Duodenal mucosa (tissue), 2 donors: ENCODE data around the gene APLP1.

Experiments used
- H3K27ac ChIP-seq: one replicate; pipeline ENCODE4 v1.7.0; 2013; ENCODE audit warnings: low read depth, low read length
- H3K27me3 ChIP-seq, 2 donors: one replicate each; pipeline ENCODE4 v1.7.0; 2013; ENCODE audit warnings: low read length in 2 of 2, control low read depth in 1 of 2; ENCODE audit not compliant: insufficient read depth in 2 of 2, control insufficient read depth in 1 of 2
- H3K36me3 ChIP-seq, 2 donors: one replicate each; pipeline ENCODE4 v1.7.0; 2013; ENCODE audit warnings: low read length in 2 of 2, control low read depth in 1 of 2; ENCODE audit not compliant: insufficient read depth in 2 of 2, control insufficient read depth in 1 of 2
- H3K4me1 ChIP-seq, 2 donors: one replicate each; pipeline ENCODE4 v1.7.0; 2013; ENCODE audit warnings: low read length in 2 of 2, control low read depth in 1 of 2; ENCODE audit not compliant: insufficient read depth in 2 of 2, control insufficient read depth in 1 of 2
- H3K4me3 ChIP-seq, 2 donors: one replicate each; pipeline ENCODE4 v1.7.0; 2013; ENCODE audit warnings: low read length in 2 of 2, low read depth in 1 of 2
- H3K9ac ChIP-seq, 2 donors: one replicate each; pipeline ENCODE4 v1.7.0; 2013; ENCODE audit warnings: low read length in 2 of 2, low read depth in 1 of 2
- H3K9me3 ChIP-seq, 2 donors: one replicate each; pipeline ENCODE4 v1.7.0; 2013; ENCODE audit warnings: low read length in 2 of 2, control low read depth in 1 of 2; ENCODE audit not compliant: control insufficient read depth in 1 of 2

The APLP1 gene

DNA sequence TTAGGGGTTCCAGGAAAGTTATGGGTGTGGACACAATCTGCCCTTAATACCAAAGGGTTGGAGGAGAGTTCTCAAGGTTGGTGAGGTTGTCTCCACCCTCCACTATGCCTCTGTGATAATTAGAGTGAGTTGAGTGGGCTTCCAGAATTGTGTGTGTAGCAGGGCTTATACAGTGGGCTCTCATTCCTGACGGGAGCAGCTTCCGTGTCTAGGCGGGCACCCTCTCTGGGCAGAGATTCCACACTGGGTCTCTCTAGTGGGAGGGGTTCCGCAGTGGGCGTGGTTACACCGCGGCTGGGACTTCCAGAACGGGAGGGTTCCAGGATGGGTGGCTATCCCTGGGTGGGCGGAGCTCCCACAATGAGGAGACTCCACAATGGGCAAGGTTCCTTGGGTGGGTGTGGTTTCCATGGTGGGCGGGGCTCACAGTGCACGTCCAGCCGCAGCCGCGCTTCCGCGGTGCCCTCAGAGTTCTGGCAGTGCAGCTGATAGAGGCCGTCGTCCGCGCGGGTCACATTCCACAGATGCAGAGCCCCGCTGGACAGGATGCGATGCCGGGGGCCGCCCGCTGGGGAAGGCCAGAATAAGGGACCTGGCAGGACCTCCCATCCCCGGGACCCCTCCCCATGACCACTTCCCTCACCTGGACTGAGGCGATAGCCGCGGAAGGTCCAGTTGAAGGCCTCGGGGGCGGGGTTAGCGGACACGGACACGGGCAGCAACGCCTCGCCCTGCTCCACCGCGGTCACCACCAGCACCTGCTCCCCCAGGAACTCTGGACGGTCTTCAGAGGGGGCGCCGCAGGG lies 24.5 kb upstream of the APLP1 start:
- H3K9me3 ChIP-seq, result peaks cover 0 to 4% of the 10 kb centered on the region in 2 donors
- H3K27me3 ChIP-seq, result peaks cover 27 to 34% of the 10 kb centered on the region in 2 donors
- no peak overlapping the region for H3K9ac ChIP-seq
- no peaks in the 10 kb centered on the region for H3K36me3 ChIP-seq
- H3K27ac ChIP-seq, result no peak overlapping the region
- H3K4me3 ChIP-seq, result no peak overlapping the region
- peaks cover 14% of the 10 kb centered on the region in 2 donors for H3K4me1 ChIP-seq

DNA sequence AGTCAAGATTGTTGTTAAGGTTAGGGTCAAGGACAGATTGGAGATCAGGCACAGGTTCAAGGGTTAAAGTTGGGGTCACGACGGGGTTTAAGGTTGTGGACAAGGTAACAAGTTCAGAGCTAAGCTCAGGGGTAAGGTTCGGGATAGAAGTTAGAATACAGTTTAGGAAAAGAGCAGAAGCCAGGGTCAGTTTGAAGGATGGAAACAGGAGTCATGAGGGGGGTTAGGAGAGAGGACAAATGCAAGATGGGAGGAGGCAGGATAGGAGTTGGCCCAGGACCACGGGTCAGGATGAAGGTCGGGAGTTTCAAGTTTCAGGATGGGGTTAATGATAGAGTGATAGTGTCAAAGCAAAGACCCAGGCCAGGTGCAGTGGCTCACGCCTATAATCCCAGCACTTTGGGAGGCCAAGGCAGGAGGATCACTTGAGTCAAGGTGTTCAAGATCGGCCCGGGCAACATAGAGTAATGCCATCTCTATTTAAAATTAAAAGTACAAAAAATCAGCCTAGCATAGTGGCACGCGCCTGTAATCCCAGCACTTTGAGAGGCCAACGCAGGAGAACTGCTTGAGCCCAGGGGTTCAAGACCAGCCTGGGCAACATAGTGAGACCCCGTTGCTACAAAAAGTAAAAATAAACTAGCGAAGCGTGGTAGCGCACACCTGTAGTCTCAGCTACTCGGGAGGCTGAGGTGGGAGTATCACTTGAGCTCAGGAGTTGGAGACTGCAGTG lies 23.7 kb upstream of the APLP1 start:
- H3K4me3 ChIP-seq, result peak overlapping the region in 1 of 2 donors; percentile 54
- H3K4me1 ChIP-seq, result peaks cover 14% of the 10 kb centered on the region in 2 donors
- H3K27me3 ChIP-seq, result peaks cover 32 to 38% of the 10 kb centered on the region in 2 donors
- H3K9me3 ChIP-seq, result no peaks in the 10 kb centered on the region
- H3K27ac ChIP-seq, result no peak overlapping the region
- no peaks in the 10 kb centered on the region for H3K36me3 ChIP-seq
- H3K9ac ChIP-seq, result no peak overlapping the region

- peak overlapping the region; percentile 54 to 61 for H3K4me3 ChIP-seq
- H3K9ac ChIP-seq, result no peak overlapping the region
- H3K4me1 ChIP-seq, result peaks cover 14% of the 10 kb centered on the region in 2 donors
- H3K27me3 ChIP-seq, result peaks cover 32 to 38% of the 10 kb centered on the region in 2 donors
- no peak overlapping the region for H3K27ac ChIP-seq
- H3K36me3 ChIP-seq, result no peaks in the 10 kb centered on the region
- H3K9me3 ChIP-seq, result no peaks in the 10 kb centered on the region
These were observed 22.9 kb upstream of the APLP1 start for GRCh38 chr19:35845215-35846037.

DNA sequence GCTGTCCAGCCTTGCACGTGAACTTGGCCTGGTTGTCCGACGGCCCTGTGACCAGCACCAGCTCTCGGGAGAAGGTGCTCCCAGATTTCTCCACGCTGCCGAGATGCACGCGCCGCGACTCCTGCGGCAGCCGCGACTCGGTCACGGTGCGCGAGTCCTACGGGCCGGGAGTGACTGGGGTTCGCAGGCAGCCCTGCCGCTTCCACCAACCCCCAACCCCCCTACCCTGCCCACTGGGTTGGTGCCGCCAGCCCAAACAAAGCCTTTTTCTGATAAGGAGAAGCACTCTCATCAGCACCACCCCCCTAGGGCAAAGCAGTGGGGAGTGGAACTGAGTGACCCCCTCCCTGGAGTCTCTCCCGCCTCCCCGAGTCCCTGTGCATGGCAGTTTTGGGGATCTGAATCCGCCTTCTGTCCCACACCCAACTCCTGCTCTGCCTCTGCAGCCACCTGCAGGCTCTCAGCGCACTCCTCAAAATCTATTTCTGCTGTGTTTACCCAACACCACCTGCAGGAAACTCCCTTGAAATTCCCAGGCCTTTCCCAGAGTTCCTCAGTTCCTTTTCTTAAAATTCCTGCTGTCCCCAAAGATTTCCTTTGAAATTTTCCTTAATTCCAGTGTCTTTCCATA lies 22.2 kb upstream of the APLP1 start:
- H3K27me3 ChIP-seq, result peaks cover 32 to 41% of the 10 kb centered on the region in 2 donors
- peaks cover 14% of the 10 kb centered on the region in 2 donors for H3K4me1 ChIP-seq
- peak overlapping the region in 1 of 2 donors; percentile 54 for H3K4me3 ChIP-seq
- H3K9me3 ChIP-seq, result no peaks in the 10 kb centered on the region
- no peak overlapping the region for H3K27ac ChIP-seq
- no peaks in the 10 kb centered on the region for H3K36me3 ChIP-seq
- H3K9ac ChIP-seq, result no peak overlapping the region

DNA sequence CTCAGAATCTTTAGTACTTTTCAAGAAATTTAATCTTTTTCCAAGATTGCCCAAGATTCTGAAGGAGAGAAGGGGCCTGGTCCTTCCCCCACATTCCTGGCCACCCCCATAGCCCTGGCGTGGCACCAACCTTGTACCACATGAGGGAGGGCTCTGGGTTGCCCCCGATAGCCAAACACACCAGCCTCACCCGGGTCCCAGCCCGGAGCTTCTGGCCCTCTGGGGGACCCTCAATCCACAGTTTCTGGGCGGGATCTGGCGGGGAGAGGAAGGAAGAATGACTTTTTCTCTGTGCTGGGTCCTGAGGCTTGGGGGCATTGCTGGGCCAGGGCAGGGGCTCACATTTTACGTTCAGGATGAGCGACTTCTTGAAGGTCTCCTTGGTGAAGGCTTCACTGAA lies 20.5 kb upstream of the APLP1 start:
- Histone ChIP-seq H3K27ac (no peak overlapping the region), H3K9ac (no peak overlapping the region), H3K27me3 (peaks cover 35 to 41% of the 10 kb centered on the region in 2 donors), H3K9me3 (no peaks in the 10 kb centered on the region), H3K4me3 (no peak overlapping the region), H3K4me1 (peaks cover 14% of the 10 kb centered on the region in 2 donors), H3K36me3 (no peaks in the 10 kb centered on the region)

GRCh38 chr19:35848486-35848885 lies 19.9 kb upstream of the APLP1 start:
- Histone ChIP-seq H3K4me1 (peaks cover 14% of the 10 kb centered on the region in 2 donors), H3K9ac (no peak overlapping the region), H3K9me3 (no peaks in the 10 kb centered on the region), H3K4me3 (no peak overlapping the region), H3K27ac (no peak overlapping the region), H3K27me3 (peaks cover 34 to 36% of the 10 kb centered on the region in 2 donors), H3K36me3 (no peaks in the 10 kb centered on the region)

DNA sequence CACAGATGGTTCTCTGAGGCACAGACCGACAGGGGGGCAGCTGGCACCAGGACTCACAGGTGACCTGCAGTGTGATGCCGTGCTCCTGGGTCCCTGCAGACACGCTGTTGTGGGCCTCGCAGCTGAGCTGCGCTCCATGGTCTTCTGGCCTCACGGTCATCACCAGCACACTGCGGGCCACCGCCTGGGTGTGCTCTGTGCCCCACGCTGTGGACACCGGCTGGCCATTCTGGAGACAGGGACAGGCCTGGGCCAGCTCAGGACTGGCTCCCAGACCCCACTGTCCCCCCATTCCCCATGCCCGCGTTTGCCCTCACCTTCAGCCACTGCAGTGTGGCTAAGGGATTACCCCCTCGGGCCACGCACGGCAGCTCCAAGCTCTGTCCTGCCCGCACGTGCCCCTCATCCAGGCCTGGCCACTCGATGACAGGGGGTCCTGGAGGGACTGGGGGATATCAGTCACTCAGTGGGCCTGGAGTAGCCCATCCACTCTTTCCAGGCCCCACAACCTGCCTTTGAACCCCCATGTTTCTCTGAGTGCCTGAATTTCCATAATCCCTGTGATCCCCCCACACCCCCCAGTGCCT lies 19.4 kb upstream of the APLP1 start:
- Histone ChIP-seq H3K9me3 (no peaks in the 10 kb centered on the region), H3K36me3 (no peaks in the 10 kb centered on the region), H3K27ac (no peak overlapping the region), H3K27me3 (peaks cover 29 to 31% of the 10 kb centered on the region in 2 donors), H3K9ac (no peak overlapping the region), H3K4me1 (peaks cover 12 to 14% of the 10 kb centered on the region in 2 donors), H3K4me3 (no peak overlapping the region)

- Histone ChIP-seq H3K9me3 (no peaks in the 10 kb centered on the region), H3K27me3 (peaks cover 22 to 32% of the 10 kb centered on the region in 2 donors), H3K36me3 (no peaks in the 10 kb centered on the region), H3K27ac (no peak overlapping the region), H3K4me3 (no peak overlapping the region), H3K9ac (no peak overlapping the region), H3K4me1 (peaks cover 2 to 3% of the 10 kb centered on the region in 2 donors)
These were observed 17.0 kb upstream of the APLP1 start for GRCh38 chr19:35851213-35852028.
